GM12891 (cell line): ENCODE results near the gene CITED2.

Experiments
- PAX5 ChIP-seq: IDR thresholded peaks from 2 replicates; pipeline ENCODE4 v1.6.1; 2011; ENCODE audit warnings: low read length, moderate library complexity, mild to moderate bottlenecking; ENCODE audit not compliant: insufficient read depth, severe bottlenecking
- POLR2A ChIP-seq: IDR thresholded peaks from 2 replicates; pipeline ENCODE4 v1.6.1; 2011; ENCODE audit warnings: low read depth, low read length, control low read depth
- POLR2AphosphoS5 ChIP-seq: IDR thresholded peaks from 2 replicates; pipeline ENCODE4 v1.6.1; 2011; ENCODE audit warnings: low read depth, low read length, control low read depth
- POU2F2 ChIP-seq: IDR thresholded peaks from 2 replicates; pipeline ENCODE4 v1.6.1; 2011; ENCODE audit warnings: low read depth, mild to moderate bottlenecking, control low read depth, low read length, moderate library complexity
- SPI1 ChIP-seq: IDR thresholded peaks from 2 replicates; pipeline ENCODE4 v1.6.1; 2011; ENCODE audit warnings: low read depth, low read length, control low read depth
- TAF1 ChIP-seq: IDR thresholded peaks from 2 replicates; pipeline ENCODE4 v1.6.1; 2011; ENCODE audit warnings: low read depth, low read length, control low read depth

- no peak for TF ChIP-seq POLR2A
- no peak for TF ChIP-seq POLR2AphosphoS5
- no peak for TF ChIP-seq PAX5
- no peak for TF ChIP-seq TAF1
- no peak for TF ChIP-seq POU2F2
- TF ChIP-seq SPI1: no peak
Measured at GRCh38 chr6:139406577-139407343, 32.3 kb upstream of the CITED2 start.
